AML-193 (cell line): ENCODE results near the gene S100A12.
"Not testable (repeated sequence)": the region's sequence is repeated elsewhere in the genome, so short reads cannot be mapped to it uniquely, and the experiment has no call there.

Experiments used
- DNase-seq, 2 experiments: peaks; one replicate each; lab custom pipeline; 2025; lab: John Stamatoyannopoulos, UW

The S100A12 gene

DNA sequence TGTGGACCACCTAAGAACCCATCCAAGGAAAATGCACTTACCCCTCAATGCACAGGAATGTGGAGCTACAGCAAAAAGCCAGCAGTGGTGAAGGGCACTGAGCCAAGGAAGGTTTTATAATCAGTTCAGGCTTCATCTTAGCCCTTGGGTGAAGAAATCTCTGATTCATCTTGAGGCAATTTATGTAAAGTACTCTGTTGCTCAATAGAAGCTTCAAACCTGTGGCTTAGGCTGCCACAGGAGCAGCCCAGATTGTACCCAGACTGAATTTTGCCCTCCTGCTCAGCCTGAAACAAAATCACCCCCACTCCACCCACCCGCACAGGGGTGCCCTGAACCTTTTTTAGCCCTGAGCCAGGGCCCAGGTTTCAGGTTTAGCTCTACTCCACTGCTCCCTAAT, at the start of gene S100A12:
Gene S100A12 (minus strand): TSS at position 111 of the 400 bp plus-strand sequence. CDS start 1,029 bp downstream, outside the sequence.
- peak; percentile 95 for DNase-seq

DNA sequence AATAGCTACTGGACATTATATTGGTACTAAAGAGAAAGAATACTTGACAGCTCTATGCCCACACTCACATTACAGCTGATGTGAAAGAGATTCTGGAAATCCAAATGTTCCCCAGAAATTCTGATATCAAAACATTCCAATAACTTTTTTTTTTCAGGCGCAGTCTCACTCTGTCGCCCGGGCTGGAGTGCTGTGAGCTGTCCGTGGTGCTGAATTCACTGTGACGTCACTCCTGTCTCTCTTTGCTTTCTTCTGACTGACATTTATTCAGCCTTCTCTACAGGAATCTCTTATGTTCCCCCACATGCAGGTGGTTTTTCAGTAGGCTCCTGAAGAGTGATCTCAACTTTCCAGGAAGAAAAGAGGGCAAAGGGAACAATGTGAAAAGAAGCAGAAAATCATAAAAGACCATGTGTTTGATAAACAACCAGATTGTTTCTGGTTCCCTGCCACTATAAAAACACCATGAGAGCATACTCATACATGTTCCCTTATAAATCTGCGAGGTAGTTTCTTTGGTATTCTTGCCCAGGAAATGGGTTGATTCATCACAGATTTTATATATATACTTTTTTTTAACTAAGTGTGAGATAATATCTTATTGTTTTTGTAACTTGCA, 47.1 kb upstream of the S100A12 start:
- DNase-seq: peak; percentile 15 to 39

- no peak for DNase-seq
Observed at GRCh38 chr1:153420306-153420705, 44.9 kb upstream of the S100A12 start.

DNA sequence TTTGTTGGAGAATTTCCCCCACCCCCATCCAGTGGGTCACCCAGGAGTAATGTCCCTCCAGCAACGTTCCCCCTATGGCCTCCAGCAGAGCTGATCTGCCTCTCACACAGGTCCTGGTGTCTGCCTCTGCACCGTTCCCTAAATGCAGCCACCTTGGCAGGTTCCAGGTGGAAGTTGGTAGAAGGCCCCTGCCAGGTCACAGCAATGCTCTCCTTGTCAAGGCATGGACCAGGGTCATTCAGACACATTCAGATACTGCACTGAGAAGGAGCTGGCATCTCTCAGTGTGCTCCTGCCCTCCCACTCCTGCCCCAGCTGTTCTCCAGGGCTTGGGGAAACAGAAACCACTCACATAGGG, 44.0 kb upstream of the S100A12 start:
- not testable (repeated sequence) for DNase-seq

DNA sequence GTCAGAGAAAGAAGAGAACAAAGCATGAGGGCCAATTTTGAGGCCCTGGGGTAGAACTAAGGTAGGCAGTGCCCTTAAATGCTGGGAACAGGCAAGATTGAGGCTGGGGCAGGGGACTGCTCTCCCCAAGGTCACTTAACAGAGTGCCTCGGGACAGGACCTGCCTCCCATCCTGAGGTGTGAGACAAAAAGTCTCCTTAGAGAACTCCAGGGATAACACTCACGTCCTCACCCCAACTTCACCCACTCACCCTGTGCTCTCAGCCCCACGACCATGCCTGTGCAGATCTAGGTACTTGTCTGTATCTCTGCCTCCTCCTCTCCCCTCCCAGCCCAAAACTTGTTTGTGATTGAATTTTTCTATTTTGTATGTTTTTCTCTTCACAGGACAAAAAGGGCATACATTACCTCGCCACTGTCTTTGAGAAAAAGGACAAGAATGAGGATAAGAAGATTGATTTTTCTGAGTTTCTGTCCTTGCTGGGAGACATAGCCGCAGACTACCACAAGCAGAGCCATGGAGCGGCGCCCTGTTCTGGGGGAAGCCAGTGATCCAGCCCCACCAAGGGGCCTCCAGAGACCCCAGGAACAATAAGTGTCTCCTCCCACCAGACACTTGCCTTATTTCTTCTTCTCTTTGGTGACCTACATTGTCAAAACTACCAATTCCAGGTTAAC, 43.5 kb upstream of the S100A12 start:
- not testable (repeated sequence) for DNase-seq

DNA sequence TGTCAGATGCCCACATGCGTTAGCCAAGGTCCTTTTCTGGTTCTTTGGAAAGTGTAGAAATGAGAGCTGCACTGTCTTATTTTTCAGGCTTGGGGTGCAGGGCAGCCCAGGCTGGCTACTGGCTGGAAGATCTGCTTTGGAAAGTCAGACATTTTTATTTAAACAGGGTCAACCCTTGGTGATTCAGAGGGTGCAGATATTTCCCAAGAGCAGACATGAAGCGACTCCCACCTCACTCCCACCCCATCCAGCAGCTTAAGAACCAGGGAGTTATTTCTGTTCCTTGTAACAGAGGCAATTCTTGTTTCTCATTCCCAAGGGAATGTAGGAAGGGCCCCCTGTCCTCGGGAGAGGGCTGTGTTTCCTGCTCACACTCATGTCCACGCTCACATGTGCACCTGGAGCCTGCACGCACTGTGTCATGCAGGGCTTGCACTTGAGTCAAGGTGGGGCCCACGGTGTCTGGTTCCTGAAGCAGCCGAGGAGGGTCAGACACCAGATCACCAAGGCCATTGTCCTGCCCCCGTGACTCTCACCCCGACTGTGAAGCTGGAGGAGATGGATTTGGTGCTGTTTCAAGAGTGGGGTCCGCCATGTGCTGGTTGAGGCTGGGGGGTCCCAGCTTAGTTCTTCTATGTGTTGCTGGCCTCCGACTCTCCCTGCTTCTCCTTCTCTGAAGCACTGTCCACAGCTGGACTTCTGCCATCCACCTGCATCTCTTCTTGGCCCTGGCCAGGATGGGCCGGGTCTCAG, 41.9 kb upstream of the S100A12 start:
- DNase-seq: no peak

DNA sequence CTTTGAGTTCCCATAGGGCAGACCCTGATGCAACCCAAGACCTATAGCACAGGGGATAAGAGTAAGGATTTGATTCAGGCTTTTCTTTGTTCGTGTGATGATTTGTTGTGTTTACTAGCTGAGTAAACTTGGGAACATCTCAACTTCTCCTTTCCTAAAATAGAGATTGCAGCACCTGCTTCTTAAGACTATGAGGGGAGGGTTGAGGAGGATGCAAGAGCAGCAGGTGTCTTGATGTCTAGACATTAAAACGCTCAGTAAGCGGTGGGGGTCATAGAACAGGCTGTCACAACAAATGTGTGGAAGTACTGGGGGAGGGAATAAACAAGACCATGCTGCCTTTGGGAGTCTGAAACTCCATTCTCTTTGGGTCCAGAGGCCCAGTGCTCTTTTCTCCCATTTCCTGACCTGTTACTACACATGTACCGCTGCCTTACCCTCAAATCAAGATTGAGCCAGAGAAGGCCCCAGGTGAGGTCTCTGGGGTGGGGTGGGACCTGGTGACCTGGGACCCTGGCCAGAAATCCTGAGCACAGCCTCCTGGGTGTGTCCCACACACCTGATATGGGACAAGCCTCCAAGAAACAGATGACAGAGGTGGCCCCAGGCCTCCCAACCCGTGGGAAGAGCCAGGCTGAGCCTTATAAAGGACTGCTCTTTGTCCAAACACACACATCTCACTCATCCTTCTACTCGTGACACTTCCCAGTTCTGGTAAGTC, 40.6 kb upstream of the S100A12 start, which contains the start of gene S100A7A:
Gene S100A7A (plus strand): TSS at position 671 of the 721 bp plus-strand sequence. CDS start 1,563 bp downstream, outside the sequence.
- no peak for DNase-seq

DNA sequence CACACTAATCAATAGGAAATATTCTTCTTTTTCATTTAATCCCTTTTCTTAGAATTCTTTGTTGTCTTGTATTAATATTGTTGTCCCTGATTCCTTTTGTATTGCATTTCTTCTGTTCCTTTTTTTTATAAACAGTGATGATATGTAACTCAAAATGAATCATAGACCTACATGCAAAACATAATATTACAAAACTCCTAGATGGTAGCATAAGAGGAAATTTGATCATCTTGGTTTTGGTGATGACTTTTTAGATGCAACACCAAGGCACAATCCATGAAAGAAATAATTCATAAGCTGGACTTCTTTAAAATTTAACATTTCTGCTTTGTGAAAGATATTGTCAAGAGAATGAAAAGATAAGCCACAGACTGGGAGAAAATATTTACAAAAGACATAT, 38.5 kb upstream of the S100A12 start:
- not testable (repeated sequence) for DNase-seq

- DNase-seq: not testable (repeated sequence)
Observed at GRCh38 chr1:153407274-153407673, 31.9 kb upstream of the S100A12 start.

DNA sequence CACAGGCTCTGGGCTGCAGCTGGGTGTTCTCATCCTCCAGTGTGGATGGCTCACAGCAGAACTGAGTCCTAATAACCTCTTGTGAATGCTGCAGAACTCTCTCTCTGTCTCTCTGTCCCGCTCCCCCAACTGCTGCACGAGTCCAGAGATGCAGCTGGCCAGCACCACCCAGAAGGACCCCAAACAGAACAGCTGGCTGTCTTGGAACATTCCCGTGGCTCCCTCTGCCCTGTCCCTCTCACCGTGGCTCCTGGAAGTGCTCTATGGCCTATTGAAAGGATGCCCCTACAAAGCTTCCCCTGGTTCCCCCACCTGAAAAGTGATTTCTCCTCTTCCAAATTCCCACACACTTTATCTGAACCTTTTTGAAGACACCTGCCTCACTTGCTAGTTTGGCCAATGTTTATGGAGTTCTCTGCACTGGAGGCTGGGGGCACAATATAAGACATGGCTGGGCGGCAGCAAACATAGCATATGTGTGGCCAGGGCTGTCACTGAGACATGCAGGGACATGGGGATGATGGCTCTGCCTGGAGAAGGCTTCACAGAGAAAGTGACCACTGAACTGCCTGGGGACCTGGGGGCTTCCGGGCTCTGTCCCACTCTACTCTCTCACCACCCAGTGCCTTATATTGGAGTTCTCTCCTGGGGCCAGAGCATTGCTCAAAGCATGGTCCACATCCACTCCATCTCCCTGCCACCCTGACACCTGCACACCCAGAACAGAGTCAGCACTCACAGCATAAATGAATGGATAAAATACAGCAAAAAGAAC, 30.6 kb upstream of the S100A12 start:
- not testable (repeated sequence) for DNase-seq

DNA sequence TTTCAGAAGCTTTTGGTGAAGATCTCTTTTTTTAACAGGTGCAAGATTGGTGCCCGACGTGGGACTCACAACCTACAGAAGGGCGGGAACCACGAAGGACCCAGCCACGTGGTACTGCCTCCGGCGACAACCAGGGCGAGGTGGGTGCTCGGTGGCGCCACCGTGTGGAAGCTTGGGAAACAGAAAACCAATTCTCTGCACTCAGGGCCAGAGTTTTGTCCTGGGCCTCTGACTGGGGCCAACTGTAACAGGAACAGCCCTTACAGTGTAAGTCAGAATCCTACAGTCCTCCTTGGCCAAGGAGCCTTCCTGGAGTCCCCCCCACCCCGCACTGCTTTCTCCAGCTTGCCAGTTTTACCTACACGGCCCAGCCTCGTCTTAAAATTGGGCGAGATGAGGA, 29.3 kb upstream of the S100A12 start:
- peak; percentile 41 to 46 for DNase-seq

DNA sequence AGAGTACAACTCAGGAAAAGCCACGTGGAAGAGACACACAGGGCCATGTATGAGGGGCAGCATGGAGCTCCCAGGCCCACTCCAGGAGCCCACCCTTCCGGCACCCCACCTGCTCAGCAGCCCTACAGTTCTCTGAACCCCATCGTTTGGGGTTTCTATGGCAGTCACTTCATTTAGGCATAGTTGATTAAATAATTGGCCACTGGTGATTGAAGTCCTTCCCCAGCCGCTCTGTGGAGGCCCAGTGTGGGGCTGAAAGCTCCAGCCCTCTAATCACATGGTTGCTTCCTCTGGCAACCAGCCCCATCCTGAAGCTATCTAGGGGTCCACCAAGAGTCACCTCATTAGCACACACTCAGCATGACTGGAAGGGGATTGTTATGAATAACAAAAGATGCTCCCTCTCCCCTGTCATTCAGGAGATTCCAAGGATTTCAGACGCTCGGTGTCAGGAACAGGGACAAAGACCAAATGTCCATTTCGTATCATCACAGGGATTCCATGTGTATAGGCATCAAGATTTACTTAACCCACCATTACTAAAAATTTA, 28.7 kb upstream of the S100A12 start:
- DNase-seq: no peak

DNA sequence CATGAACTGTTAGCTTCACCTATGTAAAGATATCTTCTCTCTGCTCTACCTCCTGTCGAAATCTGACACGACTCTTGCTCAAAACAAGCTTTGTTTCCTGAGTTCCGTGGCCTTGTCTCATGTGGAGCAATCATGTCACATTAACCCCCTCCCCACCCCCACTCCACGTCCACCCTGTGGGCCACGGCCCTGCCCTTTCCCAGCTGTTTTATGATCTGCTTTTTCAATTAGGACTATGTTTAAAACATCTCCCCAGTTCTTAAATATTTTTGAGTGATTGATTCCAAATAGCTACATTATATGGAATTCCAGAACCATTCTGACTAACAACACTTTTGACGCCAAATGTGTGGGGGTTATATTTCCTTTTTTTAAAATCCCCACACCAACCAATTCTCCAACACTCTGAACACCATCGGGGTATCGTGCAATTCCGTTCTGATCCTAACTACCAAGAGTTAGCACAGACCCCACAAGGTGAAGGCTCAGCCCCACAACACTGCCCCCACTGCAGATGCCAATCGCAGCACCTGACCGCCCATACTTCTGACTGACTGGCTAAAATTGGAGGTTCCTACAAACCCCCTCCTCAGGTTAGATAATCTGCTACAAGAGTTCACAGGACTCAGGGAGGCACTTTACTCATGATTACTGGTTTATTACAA, 28.1 kb upstream of the S100A12 start:
- DNase-seq: no peak

DNA sequence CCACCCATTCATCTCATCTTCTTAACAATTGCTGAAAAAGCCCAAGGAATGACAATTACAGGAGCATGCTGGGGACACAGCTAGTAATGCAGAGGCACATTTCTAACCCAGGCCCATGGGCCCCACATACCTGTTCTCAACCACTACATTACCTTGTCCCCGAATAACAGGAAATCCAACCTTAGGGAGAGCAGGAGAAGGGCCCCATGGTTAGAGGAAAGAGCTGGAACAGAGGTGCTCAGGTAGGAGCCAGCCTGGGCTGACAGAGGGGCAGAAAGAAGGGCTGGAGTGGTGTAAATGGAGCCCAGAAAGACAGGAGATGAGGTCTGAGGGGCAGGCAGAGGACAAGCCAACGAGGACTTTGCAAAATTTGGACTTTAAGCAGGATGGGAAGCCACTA, 26.8 kb upstream of the S100A12 start:
- DNase-seq: no peak

DNA sequence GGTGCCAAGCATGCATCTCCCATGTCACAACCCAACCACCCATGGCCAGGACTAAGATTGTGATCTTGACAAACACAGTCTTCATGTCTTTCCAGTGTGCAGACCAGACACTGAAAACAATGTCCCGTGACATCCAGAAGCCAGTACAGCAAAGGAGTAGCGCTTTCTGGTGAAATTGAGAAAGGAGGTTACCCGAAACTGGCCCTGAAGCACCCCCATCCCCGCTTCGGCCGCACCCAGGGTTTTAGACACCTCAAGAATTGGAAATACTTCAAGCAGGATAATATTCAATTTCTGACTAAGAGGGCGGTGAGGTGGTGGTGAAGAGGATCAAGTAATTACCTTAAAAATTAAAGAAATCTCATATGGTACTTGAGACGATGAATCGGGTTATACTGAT, 26.0 kb upstream of the S100A12 start:
- DNase-seq: no peak

- DNase-seq: no peak
Observed at GRCh38 chr1:153400244-153400643, 24.8 kb upstream of the S100A12 start.

- no peak for DNase-seq
Observed at GRCh38 chr1:153399401-153400055, 24.1 kb upstream of the S100A12 start.

DNA sequence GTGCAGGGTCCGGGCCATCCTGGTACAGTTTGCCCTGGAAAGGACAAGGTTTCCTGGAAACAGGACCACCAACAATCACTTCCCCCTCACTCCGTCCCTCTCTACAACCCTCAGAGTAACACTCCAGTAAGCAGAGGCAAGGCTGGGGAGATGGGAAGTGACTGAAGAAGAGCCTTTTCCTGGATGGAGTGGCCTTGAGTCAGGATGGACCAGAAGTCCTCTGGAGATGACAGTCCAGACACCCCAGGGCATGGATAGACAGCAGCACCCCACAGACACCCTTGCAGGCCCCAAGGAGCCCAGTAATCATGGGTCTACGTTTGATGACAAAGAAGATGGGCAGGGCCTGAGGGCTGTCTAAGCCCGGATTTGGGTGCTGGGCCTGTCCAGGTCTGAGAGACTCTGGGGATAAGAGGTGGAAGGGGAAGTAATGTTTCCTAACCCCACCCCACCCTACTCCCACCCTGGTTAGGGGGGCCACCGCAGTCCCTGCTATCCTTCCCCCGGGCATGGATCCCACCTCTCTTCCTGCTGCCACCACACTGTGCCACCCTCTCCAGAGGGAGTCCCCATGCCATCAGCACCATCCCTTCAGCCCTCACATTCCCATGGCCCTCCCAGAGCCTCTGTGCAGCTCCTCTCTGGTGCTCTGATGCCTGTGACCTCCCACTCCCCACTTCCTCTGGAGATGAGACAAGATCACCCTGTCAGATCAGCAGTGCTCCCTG, 22.7 kb upstream of the S100A12 start:
- DNase-seq: no peak
